Tibial nerve (tissue), 4 donors: Measurements from ENCODE around the gene PSME3.

Experiments used
- CTCF ChIP-seq, 5 experiments: fragments of 200-600 bp in 3 of 5; fragments of 450-650 bp in 2 of 5; sonication (generic) in 3 of 5; IDR thresholded peaks; one replicate each; pipeline ENCODE4 v1.5.1; 2016 to 2019; ENCODE audit warnings: antibody characterized with exemption in 5 of 5, mild to moderate bottlenecking in 3 of 5, moderate library complexity in 2 of 5
- EP300 ChIP-seq, 2 donors: sonication (generic); formaldehyde crosslinking; IDR thresholded peaks; one replicate each; pipeline ENCODE4 v1.6.1; 2017; ENCODE audit warnings: antibody characterized with exemption in 2 of 2, mild to moderate bottlenecking in 1 of 2
- POLR2A ChIP-seq, 2 donors: fragments of 450-650 bp; IDR thresholded peaks; one replicate each; pipeline ENCODE4 v1.6.1; 2017; ENCODE audit warnings: antibody characterized with exemption in 2 of 2, mild to moderate bottlenecking in 2 of 2, moderate library complexity in 2 of 2

- no peak for TF ChIP-seq CTCF (IDR thresholded peaks at IDR 0.05)
- peak in 1 of 2 donors; percentile 50 for TF ChIP-seq EP300 (IDR thresholded peaks at IDR 0.05)
- no peak for TF ChIP-seq POLR2A (IDR thresholded peaks at IDR 0.05)
Observed at GRCh38 chr17:42814633-42815399, 18.4 kb upstream of the PSME3 start.
